Liver (tissue), 3 donors: Measurements from ENCODE around the gene LRRC71.

ENCODE experiments used
- CTCF ChIP-seq: fragments of 150-350 bp; IDR thresholded peaks from 2 replicates; pipeline ENCODE4 v1.5.1; 2017; ENCODE audit warnings: improper control_type of control experiment, low read depth, low read length; ENCODE audit not compliant: missing input control
- EGR1 ChIP-seq, 2 donors: IDR thresholded peaks; 2 replicates each; pipeline ENCODE4 v1.6.1; 2016 to 2018; ENCODE audit warnings: antibody characterized with exemption in 2 of 2, low read depth in 2 of 2
- FOXA1 ChIP-seq: IDR thresholded peaks from 2 replicates; pipeline ENCODE4 v1.6.1; 2016; ENCODE audit warnings: antibody characterized with exemption
- JUND ChIP-seq, 2 donors: IDR thresholded peaks; 2 replicates each; pipeline ENCODE4 v1.6.1; 2016; ENCODE audit warnings: antibody characterized with exemption in 2 of 2
- MAX ChIP-seq: IDR thresholded peaks from 2 replicates; pipeline ENCODE4 v1.6.1; 2016; ENCODE audit warnings: antibody characterized with exemption
- RAD21 ChIP-seq, 2 donors: IDR thresholded peaks; 2 replicates each; pipeline ENCODE4 v1.6.1; 2016; ENCODE audit warnings: antibody characterized with exemption in 2 of 2, mild to moderate bottlenecking in 2 of 2
- REST ChIP-seq: IDR thresholded peaks from 2 replicates; pipeline ENCODE4 v1.6.1; 2016; ENCODE audit warnings: antibody characterized with exemption, mild to moderate bottlenecking
- SP1 ChIP-seq: IDR thresholded peaks from 2 replicates; pipeline ENCODE4 v1.6.1; 2018; ENCODE audit warnings: antibody characterized with exemption, mild to moderate bottlenecking
- TAF1 ChIP-seq: conservative IDR thresholded peaks from 2 replicates; pipeline ENCODE4 v1.6.1; 2016; ENCODE audit warnings: antibody characterized with exemption, mild to moderate bottlenecking
- YY1 ChIP-seq: IDR thresholded peaks from 2 replicates; pipeline ENCODE4 v1.6.1; 2016; ENCODE audit warnings: antibody characterized with exemption, mild to moderate bottlenecking
- ZBTB33 ChIP-seq: IDR thresholded peaks from 2 replicates; pipeline ENCODE4 v1.6.1; 2016; ENCODE audit warnings: antibody characterized with exemption
- donor health status: healthy.
- donor health status: healthy.

- no peak for TF ChIP-seq CTCF
- no peak for TF ChIP-seq ZBTB33
- TF ChIP-seq MAX = no peak
- TF ChIP-seq JUND (IDR thresholded peaks at IDR 0.05) = no peak
- TF ChIP-seq RAD21 (IDR thresholded peaks at IDR 0.05) = no peak
- TF ChIP-seq TAF1 = no peak
- TF ChIP-seq REST = no peak
- no peak for TF ChIP-seq FOXA1
- no peak for TF ChIP-seq EGR1 (IDR thresholded peaks at IDR 0.05; ENCODE audit: low read depth in 2 of 2)
- no peak for TF ChIP-seq SP1
- TF ChIP-seq YY1 = no peak
These were observed 46.3 kb upstream of the LRRC71 start for GRCh38 chr1:156874142-156874541.
